Ramos (cell line): ENCODE data around the gene GFPT2.

ENCODE experiments used
- in situ Hi-C: fragments of 300-500 bp; cut with MboI; formaldehyde crosslinking; loops from one replicate; pipeline ENCODE4 v1.14.3; 2022; ENCODE audit warnings: low sequenced_read_pairs; ENCODE audit not compliant: unreplicated experiment

GFPT2 gene

GRCh38 chr5:180290568-180291233, 62.4 kb downstream of the GFPT2 start:
- in situ Hi-C loops, result no loop called here

GRCh38 chr5:180289966-180290365, 63.2 kb downstream of the GFPT2 start:
- in situ Hi-C loops, result no loop called here

GRCh38 chr5:180289433-180289832, 63.7 kb downstream of the GFPT2 start:
- in situ Hi-C loops, result no loop called here

GRCh38 chr5:180287868-180288267, 65.3 kb downstream of the GFPT2 start:
- in situ Hi-C loops, result no loop called here

GRCh38 chr5:180287404-180287803, 65.7 kb downstream of the GFPT2 start:
- in situ Hi-C loops, result no loop called here

- in situ Hi-C loops, result no loop called here
Observed at GRCh38 chr5:180284149-180284548, 69.0 kb downstream of the GFPT2 start.

- in situ Hi-C loops, result no loop called here
Observed at GRCh38 chr5:180283026-180283615, 70.0 kb downstream of the GFPT2 start.

GRCh38 chr5:180282281-180282680, 70.9 kb downstream of the GFPT2 start:
- in situ Hi-C loops, result no loop called here

GRCh38 chr5:180281706-180282105, 71.4 kb downstream of the GFPT2 start:
- in situ Hi-C loops, result no loop called here

- in situ Hi-C loops, result no loop called here
Observed at GRCh38 chr5:180274695-180275094, 78.4 kb downstream of the GFPT2 start.

GRCh38 chr5:180271221-180271620, 81.9 kb downstream of the GFPT2 start:
- in situ Hi-C loops, result no loop called here

- in situ Hi-C loops, result no loop called here
Observed at GRCh38 chr5:180259260-180259611, 93.9 kb downstream of the GFPT2 start.

- in situ Hi-C loops, result no loop called here
Observed at GRCh38 chr5:180253036-180253824, 99.9 kb downstream of the GFPT2 start.

GRCh38 chr5:180251887-180252286, 101.2 kb downstream of the GFPT2 start:
- in situ Hi-C loops, result no loop called here

GRCh38 chr5:180251141-180251540, 102.0 kb downstream of the GFPT2 start:
- in situ Hi-C loops, result no loop called here
